DOHH2 (cell line): ENCODE results near the gene PLCB2.

Experiments used
- H3F3A ChIP-seq: fragments of 200-600 bp; sonication (generic), shearing (Covaris generic); 2 replicates; pipeline ENCODE4 v1.6.0; 2016; ENCODE audit warnings: antibody characterized with exemption, mild to moderate bottlenecking; ENCODE audit not compliant: control insufficient read depth, insufficient read depth
- H3K27ac ChIP-seq: fragments of 200-600 bp; sonication (generic); 2 replicates; pipeline ENCODE4 v1.5.1; 2014; ENCODE audit warnings: low read depth, mild to moderate bottlenecking, low read length, moderate library complexity
- H3K27me3 ChIP-seq: fragments of 200-600 bp; sonication (generic); 2 replicates; pipeline ENCODE4 v1.6.1; 2014; ENCODE audit warnings: mild to moderate bottlenecking, low read length, mixed read lengths; ENCODE audit not compliant: control insufficient read depth
- H3K36me3 ChIP-seq: fragments of 200-600 bp; sonication (generic); 2 replicates; pipeline ENCODE4 v1.6.1; 2014; ENCODE audit warnings: mild to moderate bottlenecking, low read length, moderate library complexity, mixed read lengths; ENCODE audit not compliant: control insufficient read depth
- H3K4me1 ChIP-seq: fragments of 200-600 bp; sonication (generic); 2 replicates; pipeline ENCODE4 v1.6.1; 2014; ENCODE audit warnings: mild to moderate bottlenecking, low read length, mixed read lengths; ENCODE audit not compliant: control insufficient read depth
- H3K4me2 ChIP-seq: fragments of 200-600 bp; sonication (generic); 2 replicates; pipeline ENCODE4 v1.6.0; 2014; ENCODE audit warnings: mild to moderate bottlenecking, low read length, moderate library complexity
- H3K4me3 ChIP-seq: fragments of 200-600 bp; sonication (generic); 2 replicates; pipeline ENCODE4 v1.5.1; 2014; ENCODE audit warnings: mild to moderate bottlenecking, low read length, mixed read lengths
- H3K79me2 ChIP-seq: fragments of 200-600 bp; sonication (generic); 2 replicates; pipeline ENCODE4 v1.6.1; 2014; ENCODE audit warnings: mild to moderate bottlenecking, low read length, mixed read lengths; ENCODE audit not compliant: control insufficient read depth
- H3K9me2 ChIP-seq: fragments of 200-600 bp; sonication (generic); replicated peaks from 2 replicates; pipeline ENCODE4 v1.6.1; 2014; ENCODE audit warnings: mild to moderate bottlenecking, low read length, mixed read lengths; ENCODE audit not compliant: control insufficient read depth
- H3K9me3 ChIP-seq: fragments of 200-600 bp; sonication (generic); 2 replicates; pipeline ENCODE4 v1.6.1; 2014; ENCODE audit warnings: antibody characterized with exemption, low read length, mixed read lengths; ENCODE audit not compliant: control insufficient read depth, insufficient read depth
- H4K20me1 ChIP-seq: fragments of 200-600 bp; sonication (generic); 2 replicates; pipeline ENCODE4 v1.6.0; 2014; ENCODE audit warnings: low read depth, mild to moderate bottlenecking, antibody characterized with exemption, low read length, moderate library complexity; ENCODE audit not compliant: control insufficient read depth, insufficient read depth
- CTCF ChIP-seq: fragments of 200-600 bp; sonication (generic); IDR thresholded peaks from one replicate; pipeline ENCODE4 v1.5.1; 2014; ENCODE audit warnings: antibody characterized with exemption, mild to moderate bottlenecking, low read depth, low read length; ENCODE audit not compliant: poor library complexity, severe bottlenecking
- EZH2phosphoT487 ChIP-seq: fragments of 200-600 bp; sonication (generic); IDR thresholded peaks from 2 replicates; pipeline ENCODE4 v1.6.1; 2017; ENCODE audit warnings: borderline replicate concordance, mild to moderate bottlenecking, antibody characterized with exemption, low read length, moderate library complexity, mixed read lengths

PLCB2 gene

DNA sequence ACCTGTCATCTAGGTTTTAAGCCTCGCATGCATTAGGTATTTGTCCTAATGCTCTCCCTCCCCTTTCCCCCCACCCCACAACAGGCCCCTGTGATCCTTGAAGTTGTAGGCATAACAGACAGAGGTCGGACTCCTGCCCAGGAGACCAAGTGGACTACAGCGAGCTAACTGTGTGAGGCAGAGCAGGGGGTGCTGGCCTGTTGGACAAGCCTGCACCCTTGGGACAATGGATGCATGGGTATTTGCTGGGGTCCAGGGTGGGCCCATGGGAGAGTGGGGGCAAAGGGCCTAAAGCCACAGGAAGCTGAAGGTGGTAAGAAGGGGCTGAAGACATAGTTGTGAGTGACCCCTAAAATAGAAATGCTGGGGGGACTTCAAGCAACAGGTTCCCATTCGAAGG is 2.5 kb downstream of the PLCB2 start:
- H3K9me3 ChIP-seq = no peaks in the 10 kb centered on the region
- H3K4me3 ChIP-seq = no peak overlapping the region
- 0 out of 2 replicates have a peak, but pooled peaks cover under 1% of the 10 kb centered on the region for H3K27me3 ChIP-seq
- H3K4me1 ChIP-seq = peaks cover 32% of the 10 kb centered on the region
- no peaks in the 10 kb centered on the region for H3F3A ChIP-seq
- no peaks in the 10 kb centered on the region for H3K36me3 ChIP-seq
- no peak overlapping the region for H3K4me2 ChIP-seq
- H3K9me2 ChIP-seq = no peaks in the 10 kb centered on the region
- H3K27ac ChIP-seq = no peak overlapping the region
- H4K20me1 ChIP-seq = no peaks in the 10 kb centered on the region
- H3K79me2 ChIP-seq = no peaks in the 10 kb centered on the region
- TF ChIP-seq CTCF (no peak), EZH2phosphoT487 (no peak)

DNA sequence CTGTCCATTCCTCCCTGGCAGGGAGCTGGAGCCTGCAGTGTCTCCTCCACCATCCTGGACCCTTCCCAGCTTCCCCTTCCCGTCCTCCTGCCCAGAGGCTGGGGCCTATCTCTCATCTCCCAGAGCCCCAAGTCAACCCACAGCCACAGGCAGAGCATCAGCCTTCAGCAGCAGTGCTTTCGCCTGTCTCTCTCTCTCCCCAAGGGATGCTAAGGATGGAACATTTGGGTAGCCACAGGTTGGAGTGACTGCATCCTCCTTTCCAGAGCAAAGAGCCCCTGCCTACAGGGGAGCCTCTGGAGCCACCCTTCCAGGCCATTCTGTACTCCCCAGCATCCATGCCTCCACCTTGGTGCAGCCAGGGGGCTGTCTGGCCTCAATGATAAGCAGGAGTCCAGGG is 4.2 kb downstream of the PLCB2 start:
- Histone ChIP-seq H4K20me1 (no peaks in the 10 kb centered on the region), H3K27me3 (no peaks in the 10 kb centered on the region), H3K4me2 (no peak overlapping the region), H3K27ac (no peak overlapping the region), H3F3A (no peaks in the 10 kb centered on the region), H3K79me2 (no peaks in the 10 kb centered on the region), H3K9me2 (no peaks in the 10 kb centered on the region), H3K4me3 (no peak overlapping the region), H3K36me3 (no peaks in the 10 kb centered on the region), H3K4me1 (peaks cover 20% of the 10 kb centered on the region), H3K9me3 (no peaks in the 10 kb centered on the region)
- TF ChIP-seq CTCF (no peak), EZH2phosphoT487 (no peak)

GRCh38 chr15:40302981-40303380 is 4.8 kb downstream of the PLCB2 start:
- H3K4me3 ChIP-seq = no peak overlapping the region
- no peaks in the 10 kb centered on the region for H3K9me2 ChIP-seq
- no peaks in the 10 kb centered on the region for H3K79me2 ChIP-seq
- H3K27me3 ChIP-seq = no peaks in the 10 kb centered on the region
- H3K27ac ChIP-seq = no peak overlapping the region
- H3K36me3 ChIP-seq = no peaks in the 10 kb centered on the region
- no peaks in the 10 kb centered on the region for H3F3A ChIP-seq
- H3K4me1 ChIP-seq = peaks cover 14% of the 10 kb centered on the region
- H4K20me1 ChIP-seq = no peaks in the 10 kb centered on the region
- no peak overlapping the region for H3K4me2 ChIP-seq
- no peaks in the 10 kb centered on the region for H3K9me3 ChIP-seq
- TF ChIP-seq CTCF (no peak), EZH2phosphoT487 (no peak)
